Suprapubic skin (tissue), 4 donors: ENCODE data around the gene SEL1L. TPM values are rescaled to one million over a fixed set of nuclear protein-coding genes. Genes with fewer than 3 reads are reported as not detected.

Experiments used
- DNase-seq, 2 donors: peaks; one replicate each; pipeline ENCODE4 v3.0.0-alpha.2; 2019; ENCODE audit warnings: low spot score in 2 of 2
- H3K27ac ChIP-seq: fragments of 200-600 bp; sonication (generic); one replicate; pipeline ENCODE4 v1.5.1; 2019
- H3K27me3 ChIP-seq: fragments of 200-600 bp; sonication (generic); one replicate; pipeline ENCODE4 v1.5.1; 2019
- H3K36me3 ChIP-seq: fragments of 200-600 bp; sonication (generic); one replicate; pipeline ENCODE4 v1.5.1; 2019
- H3K4me1 ChIP-seq: fragments of 200-600 bp; sonication (generic); one replicate; pipeline ENCODE4 v1.5.1; 2019
- H3K4me3 ChIP-seq: fragments of 200-600 bp; sonication (generic); one replicate; pipeline ENCODE4 v1.5.1; 2019; ENCODE audit warnings: mild to moderate bottlenecking
- H3K9me3 ChIP-seq: fragments of 200-600 bp; sonication (generic); one replicate; pipeline ENCODE4 v1.5.1; 2019
- CTCF ChIP-seq, 2 donors: fragments of 200-600 bp in 1 of 2; fragments of 450-650 bp in 1 of 2; sonication (generic) in 1 of 2; IDR thresholded peaks; one replicate each; pipeline ENCODE4 v1.5.1; 2016 to 2019; ENCODE audit warnings: antibody characterized with exemption in 2 of 2, mild to moderate bottlenecking in 1 of 2, moderate library complexity in 1 of 2
- EP300 ChIP-seq: sonication (generic); formaldehyde crosslinking; IDR thresholded peaks from one replicate; pipeline ENCODE4 v1.6.1; 2017; ENCODE audit warnings: antibody characterized with exemption
- POLR2A ChIP-seq, 2 donors: fragments of 450-650 bp; IDR thresholded peaks; one replicate each; pipeline ENCODE4 v1.6.1; 2017; ENCODE audit warnings: antibody characterized with exemption in 2 of 2, mild to moderate bottlenecking in 2 of 2, moderate library complexity in 2 of 2
- POLR2AphosphoS5 ChIP-seq, 3 donors: sonication (generic); formaldehyde crosslinking; IDR thresholded peaks; one replicate each; pipeline ENCODE4 v1.6.1; 2017; ENCODE audit warnings: antibody characterized with exemption in 3 of 3
- WGBS: methylation state at CpG from one replicate; pipeline ENCODE4 v1.1.5; 2018; 5-methylcytosine and 5-hydroxymethylcytosine counted together
- total RNA-seq, 4 donors: library from RNA; depleted of rRNA; stranded (reverse); fragments of >200 nt; gene quantifications; one replicate each; pipeline ENCODE4 v1.1.0, GENCODE V29; 2016

SEL1L gene
- total RNA-seq, 4 donors from 2014 or later = 24.8 to 37.8 (median 35.0) TPM

- Histone ChIP-seq H3K4me3 (no peak overlapping the region), H3K9me3 (no peaks in the 10 kb centered on the region), H3K27me3 (no peaks in the 10 kb centered on the region), H3K36me3 (peaks cover 58% of the 10 kb centered on the region), H3K27ac (no peak overlapping the region), H3K4me1 (peaks cover 18% of the 10 kb centered on the region)
- DNase-seq = no peak
- TF ChIP-seq POLR2AphosphoS5 (IDR thresholded peaks at IDR 0.05) = no peak
- TF ChIP-seq POLR2A (IDR thresholded peaks at IDR 0.05) = no peak
- TF ChIP-seq EP300 = no peak
- TF ChIP-seq CTCF (IDR thresholded peaks at IDR 0.05) = no peak
These were observed 27.2 kb downstream of the SEL1L start for GRCh38 chr14:81506487-81506886.

- no peak for DNase-seq
- H3K27me3 ChIP-seq = no peaks in the 10 kb centered on the region
- WGBS = 100% methylated on average over 2 of the region's 2 CpGs
- TF ChIP-seq CTCF (IDR thresholded peaks at IDR 0.05) (no peak), POLR2A (IDR thresholded peaks at IDR 0.05) (no peak), EP300 (no peak), POLR2AphosphoS5 (IDR thresholded peaks at IDR 0.05) (no peak)
- peaks cover 4% of the 10 kb centered on the region for H3K4me1 ChIP-seq
- no peaks in the 10 kb centered on the region for H3K9me3 ChIP-seq
- peaks cover 73% of the 10 kb centered on the region for H3K36me3 ChIP-seq
- no peak overlapping the region for H3K4me3 ChIP-seq
- no peak overlapping the region for H3K27ac ChIP-seq
These were observed 28.8 kb downstream of the SEL1L start for GRCh38 chr14:81504864-81505263.

- no peak for TF ChIP-seq CTCF (IDR thresholded peaks at IDR 0.05)
- TF ChIP-seq POLR2AphosphoS5 (IDR thresholded peaks at IDR 0.05) = no peak
- TF ChIP-seq EP300 = no peak
- TF ChIP-seq POLR2A (IDR thresholded peaks at IDR 0.05) = no peak
- Histone ChIP-seq H3K4me1 (no peaks in the 10 kb centered on the region), H3K27ac (no peak overlapping the region), H3K27me3 (no peaks in the 10 kb centered on the region), H3K9me3 (no peaks in the 10 kb centered on the region), H3K36me3 (peaks cover 79% of the 10 kb centered on the region), H3K4me3 (no peak overlapping the region)
- no peak for DNase-seq
- 94% methylated on average over 1 of the region's 1 CpG for WGBS
These were observed 47.9 kb downstream of the SEL1L start for GRCh38 chr14:81485781-81486180.

- 95% methylated on average over 7 of the region's 7 CpGs for WGBS
- DNase-seq = no peak
- Histone ChIP-seq H3K9me3 (no peaks in the 10 kb centered on the region), H3K27ac (no peak overlapping the region), H3K4me1 (no peaks in the 10 kb centered on the region), H3K27me3 (no peaks in the 10 kb centered on the region), H3K4me3 (no peak overlapping the region), H3K36me3 (peaks cover 79% of the 10 kb centered on the region)
- TF ChIP-seq EP300 (no peak), POLR2A (IDR thresholded peaks at IDR 0.05) (no peak), POLR2AphosphoS5 (IDR thresholded peaks at IDR 0.05) (no peak)
These were observed 48.3 kb downstream of the SEL1L start for GRCh38 chr14:81485372-81485771.

- no peak overlapping the region for H3K27ac ChIP-seq
- peaks cover 81% of the 10 kb centered on the region for H3K36me3 ChIP-seq
- no peaks in the 10 kb centered on the region for H3K4me1 ChIP-seq
- 87% methylated on average over 4 of the region's 4 CpGs for WGBS
- DNase-seq = no peak
- TF ChIP-seq POLR2A (IDR thresholded peaks at IDR 0.05) = no peak
- no peak for TF ChIP-seq POLR2AphosphoS5 (IDR thresholded peaks at IDR 0.05)
- no peak for TF ChIP-seq CTCF (IDR thresholded peaks at IDR 0.05)
- no peak for TF ChIP-seq EP300
- H3K4me3 ChIP-seq = no peak overlapping the region
- H3K27me3 ChIP-seq = no peaks in the 10 kb centered on the region
- no peaks in the 10 kb centered on the region for H3K9me3 ChIP-seq
These were observed 49.5 kb downstream of the SEL1L start for GRCh38 chr14:81484120-81484519.

- Histone ChIP-seq H3K4me3 (no peak overlapping the region), H3K36me3 (peaks cover 76% of the 10 kb centered on the region), H3K27ac (no peak overlapping the region), H3K4me1 (no peaks in the 10 kb centered on the region), H3K9me3 (no peaks in the 10 kb centered on the region), H3K27me3 (no peaks in the 10 kb centered on the region)
- TF ChIP-seq POLR2A (IDR thresholded peaks at IDR 0.05) (no peak), EP300 (no peak), POLR2AphosphoS5 (IDR thresholded peaks at IDR 0.05) (no peak)
- 81% methylated on average over 5 of the region's 5 CpGs for WGBS
- no peak for DNase-seq
These were observed 52.9 kb downstream of the SEL1L start for GRCh38 chr14:81480741-81481140.
